GM18951 (cell line): ENCODE results near the gene KCNC4.

ENCODE experiments used
- POLR2A ChIP-seq: IDR thresholded peaks from 4 replicates; pipeline ENCODE4 v1.6.1; 2011; ENCODE audit warnings: mild to moderate bottlenecking; ENCODE audit not compliant: insufficient read length, insufficient read depth; ENCODE audit errors: extremely low read depth
- in situ Hi-C: fragments of 300-500 bp; cut with MboI; formaldehyde crosslinking; loops from one replicate; pipeline ENCODE4 v1.12.0; 2022; ENCODE audit warnings: low sequenced_read_pairs, mixed read lengths, inconsistent platforms; ENCODE audit not compliant: unreplicated experiment

KCNC4 gene

GRCh38 chr1:110176299-110176956 is 33.7 kb upstream of the KCNC4 start:
- in situ Hi-C loops: no loop called here
- TF ChIP-seq POLR2A: no peak

- no peak for TF ChIP-seq POLR2A
- in situ Hi-C loops: no loop called here
Observed at GRCh38 chr1:110177775-110178174, 32.3 kb upstream of the KCNC4 start.

GRCh38 chr1:110183642-110184167 is 26.4 kb upstream of the KCNC4 start:
- in situ Hi-C loops: no loop called here
- no peak for TF ChIP-seq POLR2A

GRCh38 chr1:110184446-110184845 is 25.7 kb upstream of the KCNC4 start:
- in situ Hi-C loops: no loop called here

GRCh38 chr1:110185181-110185580 is 24.9 kb upstream of the KCNC4 start:
- TF ChIP-seq POLR2A: no peak
- in situ Hi-C loops: no loop called here

More at GRCh38 chr1:110184446-110184845, 25.7 kb upstream of the KCNC4 start:
- no peak for TF ChIP-seq POLR2A

- TF ChIP-seq POLR2A: no peak
- in situ Hi-C loops: no loop called here
Observed at GRCh38 chr1:110186558-110186957, 23.6 kb upstream of the KCNC4 start.

GRCh38 chr1:110187139-110187890 is 22.8 kb upstream of the KCNC4 start:
- in situ Hi-C loops: no loop called here

GRCh38 chr1:110188035-110188618 is 22.0 kb upstream of the KCNC4 start:
- no peak for TF ChIP-seq POLR2A
- in situ Hi-C loops: no loop called here

More at GRCh38 chr1:110187139-110187890, 22.8 kb upstream of the KCNC4 start:
- no peak for TF ChIP-seq POLR2A

GRCh38 chr1:110189181-110189580 is 20.9 kb upstream of the KCNC4 start:
- TF ChIP-seq POLR2A: no peak
- in situ Hi-C loops: no loop called here

GRCh38 chr1:110190282-110190929 is 19.7 kb upstream of the KCNC4 start:
- in situ Hi-C loops: no loop called here

GRCh38 chr1:110192541-110192940 is 17.6 kb upstream of the KCNC4 start:
- no peak for TF ChIP-seq POLR2A
- in situ Hi-C loops: no loop called here

More at GRCh38 chr1:110190282-110190929, 19.7 kb upstream of the KCNC4 start:
- TF ChIP-seq POLR2A: no peak

- in situ Hi-C loops: no loop called here
- no peak for TF ChIP-seq POLR2A
Observed at GRCh38 chr1:110195196-110195595, 14.9 kb upstream of the KCNC4 start.
